ENCODE results near the gene NAPSA. TPM values are rescaled to one million over a fixed set of nuclear protein-coding genes. Genes with fewer than 3 reads are reported as not detected.

The NAPSA gene
- total and polyA plus RNA-seq, 8 donors, result 21.2 to 3,296 (median 39.3) TPM

GRCh38 chr19:50380137-50380536 lies 14.7 kb upstream of the NAPSA start:
- Histone ChIP-seq H3K36me3 (peaks cover 0 to 59% of the 10 kb centered on the region in 2 donors), H3K4me3 (no peak overlapping the region), H3K9me3 (no peaks in the 10 kb centered on the region), H3K27me3 (no peaks in the 10 kb centered on the region), H3K27ac (no peak overlapping the region), H3K4me1 (peaks cover 4 to 51% of the 10 kb centered on the region in 2 donors)
- ATAC-seq, result no peak
- no peak for DNase-seq
- intact Hi-C loops (cut with DNase I), result no loop called here
- TF ChIP-seq, protein P1, sequence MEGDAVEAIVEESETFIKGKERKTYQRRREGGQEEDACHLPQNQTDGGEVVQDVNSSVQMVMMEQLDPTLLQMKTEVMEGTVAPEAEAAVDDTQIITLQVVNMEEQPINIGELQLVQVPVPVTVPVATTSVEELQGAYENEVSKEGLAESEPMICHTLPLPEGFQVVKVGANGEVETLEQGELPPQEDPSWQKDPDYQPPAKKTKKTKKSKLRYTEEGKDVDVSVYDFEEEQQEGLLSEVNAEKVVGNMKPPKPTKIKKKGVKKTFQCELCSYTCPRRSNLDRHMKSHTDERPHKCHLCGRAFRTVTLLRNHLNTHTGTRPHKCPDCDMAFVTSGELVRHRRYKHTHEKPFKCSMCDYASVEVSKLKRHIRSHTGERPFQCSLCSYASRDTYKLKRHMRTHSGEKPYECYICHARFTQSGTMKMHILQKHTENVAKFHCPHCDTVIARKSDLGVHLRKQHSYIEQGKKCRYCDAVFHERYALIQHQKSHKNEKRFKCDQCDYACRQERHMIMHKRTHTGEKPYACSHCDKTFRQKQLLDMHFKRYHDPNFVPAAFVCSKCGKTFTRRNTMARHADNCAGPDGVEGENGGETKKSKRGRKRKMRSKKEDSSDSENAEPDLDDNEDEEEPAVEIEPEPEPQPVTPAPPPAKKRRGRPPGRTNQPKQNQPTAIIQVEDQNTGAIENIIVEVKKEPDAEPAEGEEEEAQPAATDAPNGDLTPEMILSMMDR (IDR thresholded peaks at IDR 0.05), result no peak

GRCh38 chr19:50379602-50380001 lies 14.2 kb upstream of the NAPSA start:
- intact Hi-C loops (cut with DNase I), result no loop called here
- Histone ChIP-seq H3K4me1 (peaks cover 4 to 46% of the 10 kb centered on the region in 2 donors), H3K4me3 (no peak overlapping the region), H3K9me3 (no peaks in the 10 kb centered on the region), H3K27ac (no peak overlapping the region), H3K36me3 (peaks cover 0 to 59% of the 10 kb centered on the region in 2 donors), H3K27me3 (no peaks in the 10 kb centered on the region)
- DNase-seq, result no peak
- ATAC-seq, result no peak
- TF ChIP-seq, protein P1 (IDR thresholded peaks at IDR 0.05), result no peak

GRCh38 chr19:50378863-50379236 lies 13.4 kb upstream of the NAPSA start:
- no peak overlapping the region for H3K4me3 ChIP-seq
- no peaks in the 10 kb centered on the region for H3K9me3 ChIP-seq
- TF ChIP-seq, protein P1 (IDR thresholded peaks at IDR 0.05), result no peak
- DNase-seq (no peak), ATAC-seq (no peak)
- peaks cover 0 to 59% of the 10 kb centered on the region in 2 donors for H3K36me3 ChIP-seq
- intact Hi-C loops (cut with DNase I), result no loop called here
- H3K27me3 ChIP-seq, result no peaks in the 10 kb centered on the region
- peaks cover 4 to 43% of the 10 kb centered on the region in 2 donors for H3K4me1 ChIP-seq
- no peak overlapping the region for H3K27ac ChIP-seq

- peaks cover 0 to 59% of the 10 kb centered on the region in 2 donors for H3K36me3 ChIP-seq
- TF ChIP-seq, protein P1 (IDR thresholded peaks at IDR 0.05), result no peak
- no peak for DNase-seq
Observed at GRCh38 chr19:50378169-50378862, 12.9 kb upstream of the NAPSA start.

GRCh38 chr19:50377517-50377916 lies 12.1 kb upstream of the NAPSA start:
- peak overlapping the region in 1 of 2 donors; percentile 88 for H3K4me3 ChIP-seq

More at GRCh38 chr19:50378169-50378862, 12.9 kb upstream of the NAPSA start:
- no peak for ATAC-seq
- Histone ChIP-seq H3K9me3 (no peaks in the 10 kb centered on the region), H3K27ac (no peak overlapping the region), H3K27me3 (no peaks in the 10 kb centered on the region), H3K4me3 (no peak overlapping the region), H3K4me1 (peaks cover 4 to 38% of the 10 kb centered on the region in 2 donors)
- intact Hi-C loops (cut with DNase I), result no loop called here

More at GRCh38 chr19:50377517-50377916, 12.1 kb upstream of the NAPSA start:
- intact Hi-C loops (cut with DNase I), result no loop called here
- H3K27ac ChIP-seq, result no peak overlapping the region
- TF ChIP-seq, protein P1 (IDR thresholded peaks at IDR 0.05), result no peak
- H3K36me3 ChIP-seq, result peaks cover 0 to 53% of the 10 kb centered on the region in 2 donors
- ATAC-seq (no peak), DNase-seq (no peak)
- H3K4me1 ChIP-seq, result peaks cover 4 to 36% of the 10 kb centered on the region in 2 donors
- H3K9me3 ChIP-seq, result no peaks in the 10 kb centered on the region
- no peaks in the 10 kb centered on the region for H3K27me3 ChIP-seq

Measured in left lung (tissue), 10 donors.